ENCODE results near the gene IL22RA1. TPM values are rescaled to one million over a fixed set of nuclear protein-coding genes. Genes with fewer than 3 reads are reported as not detected.
A peak's percentile ranks its signal among the peaks of the same experiment; 100 is the strongest.

IL22RA1 gene, protein sequence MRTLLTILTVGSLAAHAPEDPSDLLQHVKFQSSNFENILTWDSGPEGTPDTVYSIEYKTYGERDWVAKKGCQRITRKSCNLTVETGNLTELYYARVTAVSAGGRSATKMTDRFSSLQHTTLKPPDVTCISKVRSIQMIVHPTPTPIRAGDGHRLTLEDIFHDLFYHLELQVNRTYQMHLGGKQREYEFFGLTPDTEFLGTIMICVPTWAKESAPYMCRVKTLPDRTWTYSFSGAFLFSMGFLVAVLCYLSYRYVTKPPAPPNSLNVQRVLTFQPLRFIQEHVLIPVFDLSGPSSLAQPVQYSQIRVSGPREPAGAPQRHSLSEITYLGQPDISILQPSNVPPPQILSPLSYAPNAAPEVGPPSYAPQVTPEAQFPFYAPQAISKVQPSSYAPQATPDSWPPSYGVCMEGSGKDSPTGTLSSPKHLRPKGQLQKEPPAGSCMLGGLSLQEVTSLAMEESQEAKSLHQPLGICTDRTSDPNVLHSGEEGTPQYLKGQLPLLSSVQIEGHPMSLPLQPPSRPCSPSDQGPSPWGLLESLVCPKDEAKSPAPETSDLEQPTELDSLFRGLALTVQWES
- total RNA-seq (2014; rRNA removed; shearing (Covaris generic)): 0.53 and 2.1 TPM in 2 replicates

DNA sequence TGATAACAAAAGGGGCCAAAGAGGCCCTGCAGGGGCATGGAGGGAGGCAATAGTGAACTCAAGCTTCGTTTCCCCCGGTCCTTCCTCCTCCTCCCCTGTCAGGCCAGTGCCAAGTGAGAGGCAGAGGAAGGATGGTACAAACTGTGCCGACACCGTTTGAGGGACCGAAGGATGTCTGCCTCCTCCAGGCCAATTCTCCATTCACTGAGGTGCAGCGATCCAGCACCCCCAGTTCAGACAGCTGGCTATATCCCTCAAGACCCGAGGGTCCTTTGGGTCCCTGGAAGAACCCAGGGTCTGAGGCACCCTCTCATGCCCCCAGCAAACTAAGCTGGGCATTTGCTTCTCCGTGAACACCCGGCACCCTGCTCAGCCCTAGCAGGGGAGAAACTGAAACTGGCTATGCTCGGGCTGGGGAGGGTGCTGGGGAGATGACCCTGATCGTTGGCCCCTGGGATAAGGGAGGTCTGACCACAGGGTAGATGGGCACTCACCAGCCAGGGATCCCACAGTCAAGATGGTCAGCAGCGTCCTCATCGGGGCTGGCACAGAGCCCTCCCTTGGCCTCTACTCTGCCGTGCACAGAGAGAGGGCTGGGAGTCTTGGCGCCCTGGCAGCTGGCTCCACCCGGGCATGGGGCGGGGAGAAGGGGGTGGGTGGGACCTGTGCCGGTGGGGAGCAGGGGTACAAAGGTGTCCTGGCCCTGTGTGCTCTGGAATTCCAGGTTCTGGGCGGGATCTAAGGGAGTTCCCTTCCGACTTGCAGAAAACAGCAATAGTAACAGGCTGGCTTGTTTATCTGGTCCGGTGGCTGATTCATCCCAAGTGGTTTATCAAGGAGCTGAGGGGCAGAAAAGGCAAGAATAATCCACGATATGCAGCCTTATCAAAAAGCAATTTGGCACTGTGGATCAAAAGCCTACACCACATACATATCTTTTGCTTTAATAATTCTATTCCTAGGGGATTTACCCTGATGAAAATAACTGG, at the start of gene IL22RA1:
Gene IL22RA1 (minus strand): TSS at position 595 of the 989 bp plus-strand sequence. CDS start 58 bp downstream, at position 537.
- peak; percentile 9 for DNase-seq (ENCODE audit: low spot score)

DNA sequence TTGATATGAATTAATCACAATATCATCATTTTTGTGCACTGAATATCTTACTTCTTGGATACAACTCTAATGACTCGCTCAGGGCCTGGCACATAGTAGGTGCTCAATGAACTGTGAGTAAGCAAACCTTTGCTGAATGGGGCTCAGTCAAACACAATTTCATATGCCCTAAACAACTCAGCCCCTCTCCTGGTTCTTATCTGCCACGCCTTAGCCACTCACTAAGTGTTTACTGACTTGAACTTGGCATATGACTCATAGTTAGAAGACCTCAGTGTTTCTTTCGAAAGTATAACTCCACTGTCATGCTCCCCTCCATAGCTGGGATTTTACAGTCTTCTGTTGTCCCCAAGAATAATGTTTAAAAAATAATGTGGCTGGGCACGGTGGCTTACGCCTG, 48.9 kb upstream of the IL22RA1 start:
- peak; percentile 64 for DNase-seq (ENCODE audit: low spot score)

DNA sequence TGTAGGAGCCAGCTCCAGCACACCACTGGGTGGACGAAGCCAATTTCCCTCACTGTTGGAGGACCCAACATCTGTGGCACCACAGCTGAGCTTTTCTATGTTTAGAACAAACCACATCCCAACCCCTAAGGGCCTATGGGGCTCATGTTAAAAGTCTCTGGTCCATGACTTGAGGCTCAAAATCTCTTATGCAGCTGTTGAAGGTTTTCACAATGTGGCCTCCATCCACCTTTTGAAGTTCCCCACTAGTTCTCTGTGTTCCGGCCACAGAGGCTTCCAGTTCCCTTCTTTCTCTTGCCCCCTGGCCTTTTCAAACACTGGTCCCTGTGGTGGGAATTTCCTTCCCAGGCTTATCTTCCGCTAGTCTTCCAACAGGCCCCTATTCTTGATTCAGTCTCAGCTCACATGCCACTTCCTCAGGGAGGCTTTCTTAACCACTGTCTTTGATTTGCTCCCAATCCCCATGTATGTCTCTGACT, 48.1 kb upstream of the IL22RA1 start:
- no peak for DNase-seq (ENCODE audit: low spot score)

DNA sequence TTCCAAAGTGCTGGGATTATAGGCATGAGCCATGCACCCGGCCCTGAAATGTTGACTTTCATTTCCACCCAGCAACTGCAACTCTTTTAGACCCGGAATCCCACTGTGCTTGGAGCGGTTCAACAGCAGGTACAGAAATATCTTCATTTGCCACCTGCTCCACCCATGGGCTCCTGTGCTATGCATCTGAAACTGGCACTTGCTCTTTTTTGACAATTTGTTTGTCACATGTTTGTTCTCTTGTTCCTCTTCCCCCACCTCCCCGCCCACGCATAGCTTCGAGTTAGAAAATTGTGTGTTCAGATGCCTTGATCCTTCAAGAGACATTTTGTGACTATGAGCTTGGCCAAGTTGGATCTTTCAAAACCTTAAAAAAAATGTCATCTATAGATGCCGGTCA, 46.6 kb upstream of the IL22RA1 start:
- DNase-seq (ENCODE audit: low spot score): no peak

DNA sequence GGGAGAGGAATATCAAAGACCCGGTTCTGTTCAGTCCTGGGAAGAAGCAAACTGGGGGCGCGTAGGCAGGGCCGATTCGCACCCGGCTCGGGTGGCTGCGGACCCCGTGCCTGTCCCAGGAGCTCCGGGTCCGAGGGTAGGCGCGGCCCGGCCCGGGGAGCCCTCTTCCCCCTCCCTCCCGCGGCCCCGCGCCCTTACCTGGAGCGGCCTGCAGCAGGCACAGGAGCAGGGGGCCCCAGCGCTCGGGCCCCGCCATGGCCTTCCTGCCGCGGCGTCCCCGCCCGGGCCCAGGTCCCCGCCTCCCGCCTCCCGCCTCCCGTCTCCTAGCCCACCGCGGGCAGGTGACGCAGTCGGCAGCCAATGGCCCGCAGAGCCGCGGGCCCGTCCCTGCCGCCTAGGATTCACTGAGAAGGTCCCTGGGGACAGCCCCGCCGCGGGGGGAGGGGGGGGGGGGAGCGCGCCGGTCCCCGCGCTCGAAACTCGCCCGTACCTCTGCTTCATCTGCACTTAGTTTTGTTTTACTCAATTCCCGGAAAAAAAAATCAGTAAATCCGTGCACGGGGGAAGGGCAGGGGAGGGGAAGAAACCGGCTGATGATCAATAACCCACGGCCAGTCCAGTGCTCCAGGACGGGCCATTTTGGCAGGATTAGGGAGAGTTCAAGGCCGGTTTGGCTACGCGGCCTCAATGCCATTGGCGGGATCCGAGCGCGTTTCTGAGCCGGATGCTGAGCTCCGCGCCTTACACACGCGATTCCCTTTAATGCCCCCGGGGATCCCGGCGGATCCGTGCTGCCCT, 44.3 kb upstream of the IL22RA1 start, which contains the start of gene IFNLR1:
Gene IFNLR1 (minus strand): TSS at position 297 of the 798 bp plus-strand sequence. CDS start 41 bp downstream, at position 256.
- no peak for DNase-seq (ENCODE audit: low spot score)

DNA sequence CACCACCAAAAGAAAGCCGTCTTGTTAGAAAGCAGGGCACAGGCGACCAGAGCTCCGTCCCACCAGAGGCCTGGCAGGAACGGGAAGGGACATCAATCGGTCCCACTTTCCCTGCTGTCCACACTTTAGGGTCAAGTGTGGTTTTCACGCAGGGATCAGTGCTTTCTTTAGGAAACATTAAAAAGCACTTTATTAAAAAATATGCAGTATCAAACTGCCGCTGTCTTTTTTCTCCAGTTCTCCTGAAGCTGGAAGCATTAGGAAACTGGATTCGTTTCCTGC, 43.7 kb upstream of the IL22RA1 start:
- no peak for DNase-seq (ENCODE audit: low spot score)

DNA sequence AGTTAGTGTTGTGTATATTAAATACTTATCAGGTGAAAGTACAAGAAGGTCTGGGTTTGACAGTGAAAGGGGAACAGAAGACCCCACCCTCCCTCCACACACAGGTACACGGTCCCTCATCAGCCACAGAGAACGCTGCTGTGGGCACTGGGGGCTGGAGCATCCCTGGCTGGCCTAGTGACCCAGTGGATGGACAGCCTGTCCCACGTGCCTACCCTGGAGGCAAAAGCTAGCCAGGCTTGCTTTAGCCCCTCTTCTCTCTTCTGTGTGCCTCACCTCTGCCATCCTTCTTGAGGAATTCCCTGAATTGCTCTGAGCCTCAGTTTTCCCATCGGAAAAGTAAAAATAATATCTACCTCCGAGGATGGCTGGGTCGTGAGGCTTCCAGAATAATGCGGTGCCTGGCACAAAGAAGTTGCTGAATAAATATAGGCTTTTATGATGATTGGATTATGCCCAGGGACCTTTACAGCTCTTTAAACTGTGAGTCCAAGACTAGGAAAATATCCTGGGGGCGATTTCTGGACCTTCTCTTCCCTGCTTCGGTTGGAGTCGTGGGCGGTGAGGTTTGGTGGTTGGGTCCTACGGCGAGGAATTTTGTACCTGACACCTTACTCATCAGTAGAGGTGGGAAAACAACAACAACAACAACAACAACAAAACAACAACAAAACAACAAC, 43.2 kb upstream of the IL22RA1 start:
- DNase-seq (ENCODE audit: low spot score): no peak

DNA sequence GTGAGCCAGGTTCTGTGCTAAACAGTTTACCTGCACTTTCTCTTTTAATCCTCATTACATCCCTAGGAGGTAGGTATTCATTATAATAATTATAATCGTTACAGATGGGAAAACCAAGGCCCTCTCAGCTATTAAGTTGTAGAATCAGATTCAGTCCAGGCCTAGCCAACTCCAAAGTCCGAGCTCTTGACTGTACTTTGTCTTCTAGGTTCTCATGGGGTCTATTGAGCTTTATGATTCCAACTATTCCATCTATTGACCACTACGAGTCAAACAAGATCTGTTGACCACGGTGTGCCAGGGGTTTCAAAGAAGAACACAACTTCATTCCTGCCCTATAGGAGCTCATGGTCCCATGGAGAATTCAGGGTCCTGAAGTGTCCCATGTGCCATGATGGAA, 42.1 kb upstream of the IL22RA1 start:
- no peak for DNase-seq (ENCODE audit: low spot score)

DNA sequence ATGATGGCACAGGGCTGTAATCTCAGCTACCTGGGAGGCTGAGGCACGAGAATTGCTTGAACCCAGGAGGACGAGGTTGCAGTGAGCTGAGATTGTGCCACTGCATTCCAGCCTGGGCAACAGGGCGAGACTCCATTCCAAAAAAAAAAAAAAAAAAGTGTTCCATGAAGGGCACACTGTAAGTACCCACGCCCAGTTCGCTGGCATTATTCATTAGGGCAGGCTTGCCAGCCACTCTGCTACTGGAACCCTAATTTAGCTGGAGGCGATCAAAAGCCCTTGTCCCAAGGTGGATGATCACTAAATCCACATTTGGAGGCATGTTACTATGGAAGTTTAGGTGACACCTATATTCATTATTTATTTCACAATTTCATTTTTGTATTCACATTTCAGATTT, 39.1 kb upstream of the IL22RA1 start:
- DNase-seq (ENCODE audit: low spot score): no peak

DNA sequence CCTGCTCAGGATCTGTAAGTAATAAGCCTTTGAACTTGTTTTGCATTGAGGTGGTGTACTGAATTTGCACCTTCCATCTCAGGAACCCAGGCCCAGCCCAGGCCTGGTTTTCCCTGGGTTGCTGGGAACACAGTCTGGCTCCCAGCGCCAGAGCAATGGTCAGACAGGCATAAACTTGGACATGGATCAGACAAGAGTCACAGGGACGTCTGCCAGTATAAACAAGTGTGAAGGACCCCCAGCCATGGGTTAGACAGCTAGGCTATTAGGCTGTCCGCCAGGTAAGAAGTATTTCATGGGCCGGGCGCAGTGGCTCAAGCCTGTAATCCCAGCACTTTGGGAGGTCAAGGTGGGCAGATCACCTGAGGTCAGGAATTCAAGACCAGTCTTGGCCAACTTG, 38.7 kb upstream of the IL22RA1 start:
- DNase-seq (ENCODE audit: low spot score): no peak

DNA sequence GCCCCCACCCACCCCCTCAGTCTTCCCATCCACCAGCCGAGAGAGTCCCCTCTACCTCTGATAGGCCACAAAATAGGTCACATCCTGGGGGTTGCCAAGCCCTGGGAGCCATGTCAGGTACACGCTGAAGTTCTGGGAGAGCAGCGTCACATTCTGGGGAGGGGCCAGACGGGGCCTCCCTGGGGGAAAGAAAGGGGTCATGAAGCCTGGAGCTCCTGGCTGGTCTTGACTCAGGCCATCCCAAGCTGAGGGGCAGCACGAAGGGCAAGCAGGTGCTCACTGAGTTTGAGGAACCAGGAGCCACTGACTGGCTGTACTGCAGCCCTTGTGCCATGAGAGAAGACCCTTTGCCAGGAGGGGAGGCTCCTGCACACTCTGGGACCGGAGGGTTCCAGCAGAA, 37.7 kb upstream of the IL22RA1 start:
- no peak for DNase-seq (ENCODE audit: low spot score)

DNA sequence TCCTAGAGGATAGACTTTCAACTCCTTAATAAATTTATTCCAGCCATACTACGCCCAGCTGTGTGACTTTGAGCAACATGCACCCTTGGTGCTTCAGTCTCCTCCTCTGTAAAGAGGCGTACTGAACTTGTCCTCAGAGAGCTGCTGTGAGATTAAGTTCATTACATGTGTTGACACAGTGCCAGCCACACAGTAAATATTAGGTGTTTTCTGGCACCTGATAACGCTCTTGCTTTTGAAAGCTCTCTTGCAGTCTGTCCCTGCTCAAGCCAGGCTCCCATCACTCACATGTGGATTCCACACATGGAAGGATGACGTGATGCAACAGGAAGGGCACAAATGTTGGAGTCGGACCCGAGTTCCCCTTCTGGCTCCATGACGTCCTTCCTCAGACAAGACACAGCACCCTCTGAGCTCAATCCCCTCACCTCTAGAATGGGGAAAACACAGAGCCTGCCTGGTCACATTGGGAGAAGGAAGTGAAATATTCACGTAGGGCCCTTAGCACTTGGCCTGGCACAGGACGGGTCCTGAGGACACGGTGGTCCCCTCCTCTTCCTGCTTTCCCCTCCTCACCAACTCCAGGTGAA, 36.4 kb upstream of the IL22RA1 start:
- no peak for DNase-seq (ENCODE audit: low spot score)

DNA sequence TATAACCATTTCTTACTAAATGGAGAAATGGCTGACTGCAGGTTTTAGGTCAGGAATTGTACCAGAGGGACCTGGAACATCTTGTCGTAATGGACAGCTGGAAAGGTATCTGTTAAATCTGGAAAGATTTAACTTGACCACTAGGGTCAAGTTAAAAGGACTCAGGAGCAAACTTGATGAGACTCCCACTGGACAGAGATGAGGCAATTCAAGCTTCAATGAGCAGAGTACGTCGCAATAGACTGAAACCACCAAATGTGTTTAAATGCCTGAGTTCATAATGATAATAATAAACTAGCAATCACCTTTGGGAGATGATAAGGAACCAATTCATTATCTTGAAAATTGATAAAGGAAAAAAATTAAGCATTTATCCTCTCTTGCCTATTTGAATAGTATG, 35.5 kb upstream of the IL22RA1 start:
- DNase-seq (ENCODE audit: low spot score): no peak

DNA sequence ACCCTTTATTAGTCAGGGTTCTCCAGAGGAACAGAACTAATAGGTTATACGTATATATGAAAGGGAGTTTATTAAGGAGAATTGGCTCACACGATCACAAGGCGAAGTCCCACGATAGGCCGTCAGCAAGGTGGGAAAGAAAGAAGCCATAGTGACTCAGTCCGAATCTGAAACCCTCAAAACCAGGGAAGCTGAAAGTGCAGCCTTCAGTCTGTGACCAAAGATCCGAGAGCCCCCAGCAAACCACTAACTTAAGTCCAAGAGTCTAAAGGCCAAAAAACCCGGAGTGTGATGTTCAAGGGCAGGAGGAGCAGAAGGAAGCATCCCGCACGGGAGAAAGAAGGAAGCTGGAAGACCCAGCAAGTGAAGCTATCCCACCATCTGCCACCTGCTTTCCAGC, 34.2 kb upstream of the IL22RA1 start:
- DNase-seq (ENCODE audit: low spot score): no peak

DNA sequence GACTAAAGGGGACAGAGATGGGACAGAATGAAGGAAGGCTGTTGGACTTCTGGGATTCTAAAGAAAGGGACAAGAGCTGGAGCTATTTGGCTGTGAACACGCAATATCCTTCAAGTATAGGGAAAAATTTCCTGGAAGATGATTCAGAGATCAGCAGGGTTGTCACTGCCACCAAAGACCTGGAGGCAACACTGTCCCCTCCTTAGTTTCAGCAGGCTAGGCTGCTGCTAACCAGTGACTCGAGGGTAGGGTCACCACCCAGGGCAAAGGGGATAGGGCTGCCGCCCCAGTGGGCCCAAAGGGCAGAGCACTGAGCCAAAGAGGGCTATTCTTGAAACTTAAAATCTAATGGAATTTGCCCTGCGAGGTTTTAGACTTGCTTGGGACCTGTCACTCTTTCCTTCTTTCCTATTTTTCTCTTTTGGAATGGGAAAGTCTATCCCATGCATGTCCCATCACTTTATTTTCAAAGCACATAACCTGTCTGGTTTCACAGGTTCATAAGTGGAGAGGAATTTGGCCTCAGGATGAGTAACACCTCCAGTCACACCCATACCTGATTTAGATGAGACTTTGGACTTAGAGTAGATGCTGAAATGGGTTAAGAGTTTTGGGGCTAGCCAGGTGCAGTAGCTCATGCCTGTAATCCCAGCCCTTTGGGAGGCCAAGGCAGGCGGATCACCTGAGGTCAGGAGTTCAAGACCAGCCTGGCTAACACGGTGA, 32.3 kb upstream of the IL22RA1 start:
- DNase-seq (ENCODE audit: low spot score): no peak

DNA sequence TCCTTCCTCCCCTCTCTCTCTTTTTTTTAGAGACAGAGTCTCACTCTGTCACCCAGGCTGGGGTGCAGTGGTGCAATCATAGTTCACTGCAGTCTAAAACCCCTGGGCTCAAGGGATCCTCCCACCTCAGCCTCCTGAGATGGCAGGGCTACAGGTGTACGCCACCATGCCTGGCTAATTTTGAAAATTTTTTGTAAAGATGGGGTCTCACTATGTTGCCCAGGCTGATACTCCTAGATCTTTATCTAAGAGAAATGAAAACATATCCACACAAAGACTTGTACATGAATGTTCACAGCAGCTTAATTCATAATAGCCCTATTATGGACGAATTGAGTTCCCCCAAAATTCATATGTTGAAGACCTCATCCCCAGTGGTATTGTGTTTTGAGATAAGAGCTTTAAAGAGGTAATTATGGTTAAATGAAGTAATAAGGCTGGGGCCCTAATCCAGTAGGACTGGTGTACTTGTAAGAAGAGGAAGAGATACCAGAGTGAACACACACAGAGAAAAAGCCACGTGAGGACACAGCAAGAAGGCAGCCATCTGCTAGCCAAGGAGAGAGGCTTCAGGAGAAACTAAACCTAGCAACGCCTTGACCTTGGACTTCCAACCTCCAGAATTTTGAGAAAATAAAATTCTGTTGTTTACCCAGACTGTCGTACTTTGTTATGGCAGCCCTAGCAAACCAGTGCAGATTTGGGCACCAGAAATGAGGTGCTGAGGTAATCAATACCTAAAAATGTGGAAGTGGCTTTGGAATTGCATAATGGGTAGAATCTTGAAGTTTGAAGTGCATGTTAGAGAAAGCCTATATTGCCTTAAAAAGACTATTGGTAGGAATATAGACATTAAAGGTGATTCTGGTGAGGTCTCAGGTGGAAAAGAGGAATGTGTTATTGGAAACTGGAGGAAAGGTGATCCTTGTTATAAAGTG, 31.0 kb upstream of the IL22RA1 start:
- DNase-seq (ENCODE audit: low spot score): no peak

DNA sequence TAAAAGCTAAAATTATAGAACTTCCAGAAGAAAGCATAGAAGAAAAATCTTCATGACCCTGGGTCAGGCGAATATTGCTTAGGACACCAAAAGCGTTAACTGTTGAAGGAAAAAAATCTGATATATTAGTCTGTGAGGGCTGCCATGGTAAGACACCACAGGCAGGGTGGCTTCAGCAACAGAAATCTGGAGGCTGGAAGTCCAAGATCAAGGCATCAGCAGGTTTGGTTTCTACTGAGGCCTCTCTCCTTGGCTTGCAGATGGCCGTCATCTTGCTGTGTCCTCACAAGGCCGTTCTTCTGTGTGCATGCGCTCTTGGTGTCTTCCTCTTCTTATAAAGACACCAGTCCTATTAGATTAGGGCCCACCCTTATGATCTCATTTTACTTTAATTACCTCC, 29.7 kb upstream of the IL22RA1 start:
- no peak for DNase-seq (ENCODE audit: low spot score)

DNA sequence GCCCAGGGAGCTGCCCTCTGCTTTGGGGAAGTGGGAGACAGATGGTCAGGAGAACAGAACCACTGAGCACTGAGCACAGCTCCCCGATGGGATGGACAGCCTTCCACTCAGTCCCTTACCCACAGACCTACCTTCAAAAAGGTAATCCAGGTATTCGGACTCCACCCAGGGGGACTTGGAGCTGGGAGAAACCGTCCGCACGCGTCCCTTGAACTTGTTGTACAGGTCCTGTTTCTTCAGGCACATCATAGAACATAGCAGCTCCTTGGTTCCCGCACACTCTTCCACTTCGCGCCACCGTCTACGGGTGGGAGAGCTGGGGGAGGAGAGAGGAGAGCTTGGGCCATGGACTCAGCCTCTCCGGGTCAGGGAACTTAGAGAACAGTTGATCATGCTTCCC, 26.3 kb upstream of the IL22RA1 start:
- DNase-seq (ENCODE audit: low spot score): no peak

DNA sequence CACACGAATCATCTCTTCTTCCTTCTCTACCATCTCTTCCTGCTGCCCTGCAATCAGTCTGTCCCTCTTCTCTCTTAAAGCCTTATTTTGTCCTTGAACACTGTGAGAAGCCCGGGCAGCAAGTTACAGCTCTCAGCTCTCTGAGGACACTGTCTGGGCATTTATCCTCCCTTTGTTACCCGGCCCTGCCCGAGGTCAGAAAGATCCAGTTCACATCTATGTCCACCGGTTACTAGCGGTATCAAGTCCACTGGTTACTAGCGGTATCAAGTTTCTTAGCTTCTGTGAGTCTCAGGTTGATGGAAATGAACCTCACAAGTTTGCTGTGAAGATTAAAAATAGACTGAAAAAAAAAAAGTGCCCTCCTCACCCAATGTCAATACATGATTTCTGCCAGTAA, 25.3 kb upstream of the IL22RA1 start:
- DNase-seq (ENCODE audit: low spot score): no peak

Data from A172 (cell line).